ENCODE results near the gene ILDR2.
A peak's percentile ranks its signal among the peaks of the same experiment; 100 is the strongest.

The ILDR2 gene

GRCh38 chr1:166988974-166989515 is 13.7 kb upstream of the ILDR2 start, which contains the start of gene MAEL:
Gene MAEL, plus strand, starts transcription at chr1:166989280. Its CDS starts 73 bp downstream, at chr1:166989353.
- no peak for DNase-seq (ENCODE audit: low read depth)

GRCh38 chr1:166981589-166981988 is 6.2 kb upstream of the ILDR2 start:
- no peak for TF ChIP-seq CTCF (IDR thresholded peaks at IDR 0.05; ENCODE audit: insufficient read depth, low read depth, low read length, missing control alignments)
- DNase-seq (ENCODE audit: low read depth), result no peak
- no peak overlapping the region for H3K4me3 ChIP-seq (ENCODE audit: low read depth, low read length)

More at GRCh38 chr1:166988974-166989515, 13.7 kb upstream of the ILDR2 start, which contains the start of gene MAEL:
- no peak for TF ChIP-seq CTCF (IDR thresholded peaks at IDR 0.05; ENCODE audit: insufficient read depth, low read depth, low read length, missing control alignments)
- no peak within 1 kb of the TSS for H3K4me3 ChIP-seq (ENCODE audit: low read depth, low read length)

GRCh38 chr1:166980818-166981217 is 5.5 kb upstream of the ILDR2 start:
- no peak overlapping the region for H3K4me3 ChIP-seq (ENCODE audit: low read depth, low read length)
- TF ChIP-seq CTCF (IDR thresholded peaks at IDR 0.05; ENCODE audit: insufficient read depth, low read depth, low read length, missing control alignments), result no peak
- no peak for DNase-seq (ENCODE audit: low read depth)

- H3K4me3 ChIP-seq (ENCODE audit: low read depth, low read length), result no peak overlapping the region
- DNase-seq (ENCODE audit: low read depth), result no peak
- TF ChIP-seq CTCF (IDR thresholded peaks at IDR 0.05; ENCODE audit: insufficient read depth, low read depth, low read length, missing control alignments), result no peak
Observed at GRCh38 chr1:166980383-166980782, 5.0 kb upstream of the ILDR2 start.

- DNase-seq (ENCODE audit: low read depth), result peak; percentile 38
- no peak for TF ChIP-seq CTCF (IDR thresholded peaks at IDR 0.05; ENCODE audit: insufficient read depth, low read depth, low read length, missing control alignments)
- no peak overlapping the region for H3K4me3 ChIP-seq (ENCODE audit: low read depth, low read length)
Observed at GRCh38 chr1:166978821-166979220, 3.5 kb upstream of the ILDR2 start.

GRCh38 chr1:166977951-166978350 is 2.6 kb upstream of the ILDR2 start:
- TF ChIP-seq CTCF (IDR thresholded peaks at IDR 0.05; ENCODE audit: insufficient read depth, low read depth, low read length, missing control alignments), result no peak

More at GRCh38 chr1:166977951-166978350, 2.6 kb upstream of the ILDR2 start:
- DNase-seq (ENCODE audit: low read depth), result no peak
- no peak overlapping the region for H3K4me3 ChIP-seq (ENCODE audit: low read depth, low read length)

All from GM12865 (cell line).